Activated B cell treated with CpG ODN at 0.5 μM for 24 hours (primary cell): ENCODE results near the gene IQSEC1. TPM values are rescaled to one million over a fixed set of nuclear protein-coding genes. Genes with fewer than 3 reads are reported as not detected.

Source experiments
- ATAC-seq: fragments of 200-7000 bp; cut with Tn5 transposase; one replicate; pipeline ENCODE4 v1.10.0; 2021; ENCODE audit warnings: low read depth, mild to moderate bottlenecking, moderate library complexity
- CTCF ChIA-PET: fragments of 350-600 bp; sonication (Branson Sonifier 250); formaldehyde crosslinking; loops from one replicate; lab custom pipeline; 2021; ENCODE audit warnings: antibody characterized with exemption; lab: Charles Lee
- POLR2A ChIA-PET: fragments of 350-600 bp; sonication (Branson Sonifier 250); formaldehyde crosslinking; loops from one replicate; lab custom pipeline; 2021; ENCODE audit warnings: antibody characterized with exemption; lab: Charles Lee
- DNase-seq: peaks from one replicate; pipeline ENCODE4 v3.0.0; 2022
- H3K27ac Mint-ChIP-seq: one replicate; pipeline ENCODE4 v1.8.0; 2020; ENCODE audit warnings: mixed read lengths
- H3K27me3 Mint-ChIP-seq: one replicate; pipeline ENCODE4 v1.8.0; 2021; ENCODE audit warnings: mixed read lengths
- H3K36me3 Mint-ChIP-seq: one replicate; pipeline ENCODE4 v1.8.0; 2021; ENCODE audit warnings: low read depth, mixed read lengths
- H3K4me1 Mint-ChIP-seq: one replicate; pipeline ENCODE4 v1.8.0; 2021; ENCODE audit warnings: mixed read lengths
- H3K4me3 Mint-ChIP-seq: one replicate; pipeline ENCODE4 v1.8.0; 2020; ENCODE audit warnings: mild to moderate bottlenecking, mixed read lengths
- H3K9me3 Mint-ChIP-seq: one replicate; pipeline ENCODE4 v1.8.0; 2020; ENCODE audit warnings: mixed read lengths
- intact Hi-C: fragments of 100-400 bp; cut with micrococcal nuclease; formaldehyde crosslinking; loops from one replicate; pipeline ENCODE4 v1.15.1; 2024
- total RNA-seq: library from RNA; stranded (reverse); gene quantifications from 2 replicates; pipeline ENCODE4 v1.2.3, GENCODE V29; 2022
- TF ChIP-seq, protein P1 (sequence below): fragments of 200-600 bp; IDR thresholded peaks from one replicate; pipeline ENCODE4 v1.8.0; 2022; ENCODE audit warnings: antibody characterized with exemption, mild to moderate bottlenecking

Gene IQSEC1
- total RNA-seq, 1 donor from 2014 or later, result 296 TPM

DNA sequence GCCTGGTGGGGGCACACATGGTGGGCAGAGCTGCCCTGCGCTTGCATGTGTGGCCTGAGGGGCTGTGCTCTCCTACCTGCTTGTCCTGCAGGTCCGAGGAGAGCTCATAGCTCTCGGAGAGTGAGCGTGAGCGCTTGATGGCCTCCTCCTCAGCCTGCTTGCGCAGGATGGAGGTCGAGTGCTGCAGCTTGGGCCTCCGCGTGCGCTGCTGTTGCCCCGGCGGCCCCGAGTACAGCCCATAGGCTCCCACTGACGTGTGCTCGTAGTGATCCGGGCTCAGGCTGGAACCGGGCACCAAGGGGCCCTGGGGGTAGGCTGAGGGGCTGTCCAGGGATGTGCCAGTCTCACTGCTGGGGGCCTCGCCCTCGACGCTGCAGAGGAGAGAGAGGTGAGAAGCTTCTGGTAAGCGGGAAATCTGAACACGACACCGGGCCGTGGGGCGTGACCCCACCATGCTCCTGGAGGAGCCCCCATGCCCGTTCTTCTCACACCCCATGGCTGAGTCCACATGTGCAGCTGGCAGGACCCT is 131.7 kb downstream of the IQSEC1 start:
- peaks cover 15% of the 10 kb centered on the region for H3K4me1 Mint-ChIP-seq
- intact Hi-C loops, result no loop called here
- H3K27me3 Mint-ChIP-seq, result no peaks in the 10 kb centered on the region
- no peaks in the 10 kb centered on the region for H3K9me3 Mint-ChIP-seq
- H3K4me3 Mint-ChIP-seq, result no peak overlapping the region
- DNase-seq, result no peak
- TF ChIP-seq, protein P1, sequence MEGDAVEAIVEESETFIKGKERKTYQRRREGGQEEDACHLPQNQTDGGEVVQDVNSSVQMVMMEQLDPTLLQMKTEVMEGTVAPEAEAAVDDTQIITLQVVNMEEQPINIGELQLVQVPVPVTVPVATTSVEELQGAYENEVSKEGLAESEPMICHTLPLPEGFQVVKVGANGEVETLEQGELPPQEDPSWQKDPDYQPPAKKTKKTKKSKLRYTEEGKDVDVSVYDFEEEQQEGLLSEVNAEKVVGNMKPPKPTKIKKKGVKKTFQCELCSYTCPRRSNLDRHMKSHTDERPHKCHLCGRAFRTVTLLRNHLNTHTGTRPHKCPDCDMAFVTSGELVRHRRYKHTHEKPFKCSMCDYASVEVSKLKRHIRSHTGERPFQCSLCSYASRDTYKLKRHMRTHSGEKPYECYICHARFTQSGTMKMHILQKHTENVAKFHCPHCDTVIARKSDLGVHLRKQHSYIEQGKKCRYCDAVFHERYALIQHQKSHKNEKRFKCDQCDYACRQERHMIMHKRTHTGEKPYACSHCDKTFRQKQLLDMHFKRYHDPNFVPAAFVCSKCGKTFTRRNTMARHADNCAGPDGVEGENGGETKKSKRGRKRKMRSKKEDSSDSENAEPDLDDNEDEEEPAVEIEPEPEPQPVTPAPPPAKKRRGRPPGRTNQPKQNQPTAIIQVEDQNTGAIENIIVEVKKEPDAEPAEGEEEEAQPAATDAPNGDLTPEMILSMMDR, result no peak
- no peak overlapping the region for H3K27ac Mint-ChIP-seq
- ChIA-PET CTCF (no interaction called here), POLR2A (interaction anchor here (0.6 to 1.5 kb wide), 2 partner anchors 8 to 197 kb away, joined by 6 read pairs; no protein-coding TSS in a partner anchor)
- ATAC-seq, result no peak
- peaks cover 76% of the 10 kb centered on the region for H3K36me3 Mint-ChIP-seq

DNA sequence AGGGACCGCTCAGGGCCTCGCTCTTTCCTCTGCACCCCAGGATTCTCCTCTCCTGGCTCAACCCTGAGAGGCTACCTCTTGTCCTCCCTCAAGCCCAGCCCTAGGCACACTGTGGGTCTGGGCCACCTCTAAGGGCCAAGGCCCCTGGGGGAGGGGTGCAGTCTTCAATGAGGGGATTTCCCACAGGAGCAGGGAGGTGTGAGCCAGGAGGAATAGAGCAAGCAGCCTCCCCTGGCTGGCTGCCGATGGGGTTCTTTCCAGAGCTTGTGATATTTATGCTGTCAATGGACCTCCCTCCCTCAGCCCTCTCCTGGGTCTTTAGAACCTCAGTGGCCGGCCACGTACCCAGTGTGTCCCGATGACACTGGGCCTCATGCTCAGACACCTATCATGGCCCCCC is 132.4 kb downstream of the IQSEC1 start:
- POLR2A ChIA-PET, result interaction anchor here (1.5 kb wide), 1 partner anchor 9 kb away, joined by 6 read pairs; no protein-coding TSS in a partner anchor

DNA sequence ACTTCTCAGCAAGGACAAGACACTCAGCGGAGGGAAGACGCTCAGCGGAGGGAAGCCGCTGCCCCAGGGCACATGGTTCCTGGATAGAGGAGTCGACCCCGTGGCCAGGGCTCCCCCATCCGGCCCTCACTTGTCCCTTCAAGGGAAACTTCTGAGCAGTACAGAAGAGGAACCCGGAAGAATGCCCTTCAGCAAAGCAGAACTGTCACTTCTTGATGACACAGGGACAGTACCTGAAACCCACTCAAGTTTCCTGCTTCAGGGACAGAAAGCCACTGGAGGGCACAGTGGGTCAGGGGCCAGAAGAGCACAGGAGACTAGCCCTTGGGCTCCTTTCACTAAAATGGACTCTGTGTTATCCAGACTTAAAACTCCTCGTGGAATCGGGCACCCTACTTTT is 134.1 kb downstream of the IQSEC1 start:
- Mint-ChIP-seq H3K9me3 (no peaks in the 10 kb centered on the region), H3K4me1 (peaks cover 7% of the 10 kb centered on the region), H3K4me3 (no peak overlapping the region), H3K27ac (no peak overlapping the region), H3K36me3 (peaks cover 83% of the 10 kb centered on the region), H3K27me3 (no peaks in the 10 kb centered on the region)
- ChIA-PET POLR2A (no interaction called here), CTCF (interaction anchor here (1.0 to 1.8 kb wide), 3 partner anchors 21 to 56 kb away, joined by 3 to 4 read pairs (median 3); no protein-coding TSS in a partner anchor)
- ATAC-seq, result no peak
- TF ChIP-seq, protein P1, result no peak
- intact Hi-C loops, result no loop called here
- DNase-seq, result no peak

More for the DNA sequence above, 132.4 kb downstream of the IQSEC1 start:
- Mint-ChIP-seq H3K9me3 (no peaks in the 10 kb centered on the region), H3K27ac (no peak overlapping the region), H3K4me1 (peaks cover 8% of the 10 kb centered on the region), H3K4me3 (no peak overlapping the region), H3K36me3 (peaks cover 76% of the 10 kb centered on the region), H3K27me3 (no peaks in the 10 kb centered on the region)
- CTCF ChIA-PET, result interaction anchor here (1.8 kb wide), 1 partner anchor 54 kb away, joined by 4 read pairs; no protein-coding TSS in a partner anchor
- no peak for ATAC-seq
- intact Hi-C loops, result no loop called here
- TF ChIP-seq, protein P1, result no peak
- DNase-seq, result no peak

- no peak overlapping the region for H3K4me3 Mint-ChIP-seq
- ATAC-seq (no peak), DNase-seq (no peak)
- TF ChIP-seq, protein P1, result no peak
- H3K36me3 Mint-ChIP-seq, result peaks cover 88% of the 10 kb centered on the region
- intact Hi-C loops, result no loop called here
- ChIA-PET POLR2A (interaction anchor here (0.6 kb wide), 1 partner anchor 187 kb away, joined by 3 read pairs; no protein-coding TSS in a partner anchor), CTCF (interaction anchor here (1.6 kb wide), 1 partner anchor 46 kb away, joined by 3 read pairs; no protein-coding TSS in a partner anchor)
- H3K9me3 Mint-ChIP-seq, result no peaks in the 10 kb centered on the region
- H3K27ac Mint-ChIP-seq, result no peak overlapping the region
- peaks cover 7% of the 10 kb centered on the region for H3K4me1 Mint-ChIP-seq
- no peaks in the 10 kb centered on the region for H3K27me3 Mint-ChIP-seq
These were observed 134.9 kb downstream of the IQSEC1 start for GRCh38 chr3:12938258-12938711.
